Measurements from ENCODE around the gene SLC6A11. TPM values are rescaled to one million over a fixed set of nuclear protein-coding genes. Genes with fewer than 3 reads are reported as not detected.

The SLC6A11 gene
- total and polyA plus RNA-seq, 2 donors (not counting 3 experiments of a cell fraction or from before 2014, with no cell fraction given), result not detected

GRCh38 chr3:10775259-10775658 is 40.8 kb upstream of the SLC6A11 start:
- H3K9me1 ChIP-seq (replicated peaks; ENCODE audit: control insufficient read depth, extremely low read depth, insufficient read depth, low read length), result no peaks in the 10 kb centered on the region
- no peak for DNase-seq (ENCODE audit: low read depth, low spot score)
- no peaks in the 10 kb centered on the region for H3K79me2 ChIP-seq (ENCODE audit: control insufficient read depth, insufficient read depth, low read length)
- no peaks in the 10 kb centered on the region for H3K36me3 ChIP-seq (ENCODE audit: control insufficient read depth in 2 of 2, extremely low read depth in 1 of 2, insufficient read depth in 2 of 2, low read length in 2 of 2)
- no peak overlapping the region for H3K9ac ChIP-seq (replicated peaks; ENCODE audit: extremely low read depth, insufficient read depth, low read length)
- dilution Hi-C loops (cut with MboI; ENCODE audit: extremely low pct_ligation_motif_present, low sequenced_read_pairs) (no loop called here), intact Hi-C loops (cut with micrococcal nuclease) (no loop called here)
- H4K20me1 ChIP-seq (replicated peaks; ENCODE audit: control insufficient read depth, extremely low read depth, insufficient read depth, low read length), result no peaks in the 10 kb centered on the region
- ChIA-PET POLR2A (no interaction called here), CTCF (no interaction called here)
- no TSS peak for BruUV-seq (replicated peaks)
- H3K9me3 ChIP-seq (replicated peaks; ENCODE audit: control insufficient read depth, insufficient read depth, low read length), result no peaks in the 10 kb centered on the region
- FAIRE-seq, result no peak
- no peak overlapping the region for H3K27ac ChIP-seq (ENCODE audit: insufficient read depth, low read depth, low read length)
- H2AFZ ChIP-seq (ENCODE audit: low read depth, low read length), result no peak overlapping the region
- no peak overlapping the region for H3K4me3 ChIP-seq (replicated peaks in 1 of 3; ENCODE audit: insufficient read depth in 1 of 3, low read depth in 1 of 3, low read length in 3 of 3)
- no peaks in the 10 kb centered on the region for H3K4me1 ChIP-seq (ENCODE audit: control insufficient read depth, extremely low read depth, insufficient read depth, low read length)
- H3K27me3 ChIP-seq (ENCODE audit: control insufficient read depth in 2 of 2, insufficient read depth in 2 of 2, low read length in 2 of 2), result no peaks in the 10 kb centered on the region
- TF ChIP-seq JUN (IDR thresholded peaks at IDR 0.05; ENCODE audit: borderline replicate concordance, insufficient read depth, insufficient read length, low read depth), result no peak
- no peak for TF ChIP-seq MAX (IDR thresholded peaks at IDR 0.05; ENCODE audit: insufficient read depth, insufficient read length)
- no peak for TF ChIP-seq POLR2A (IDR thresholded peaks at IDR 0.05; ENCODE audit: low read depth, low read length)
- no peak for TF ChIP-seq EZH2 (IDR thresholded peaks at IDR 0.05; ENCODE audit: borderline replicate concordance, low read depth, low read length, severe bottlenecking)
- no peak overlapping the region for H3K4me2 ChIP-seq (ENCODE audit: insufficient read depth, low read length)

DNA sequence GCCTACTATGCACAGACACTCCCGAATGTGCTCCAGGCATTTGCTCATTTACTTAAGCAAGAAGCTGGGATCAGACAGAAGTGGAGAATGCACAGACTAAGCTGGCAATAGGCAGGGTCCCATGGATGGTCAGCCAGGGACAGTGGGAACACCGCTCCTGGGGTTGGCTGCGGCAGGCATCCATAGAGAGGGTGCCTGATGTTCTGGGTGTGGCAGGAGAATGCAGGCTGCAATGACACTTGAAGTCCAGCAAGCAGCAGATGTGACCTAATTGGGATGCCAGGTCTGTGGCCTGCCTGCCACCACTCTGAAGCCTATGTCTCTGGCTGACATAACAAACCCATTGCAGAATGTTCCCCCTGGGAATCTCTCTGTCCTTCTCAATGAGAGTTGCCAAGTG is 40.2 kb upstream of the SLC6A11 start:
- no TSS peak for BruUV-seq (replicated peaks)
- H3K9me1 ChIP-seq (replicated peaks; ENCODE audit: control insufficient read depth, extremely low read depth, insufficient read depth, low read length), result no peaks in the 10 kb centered on the region
- intact Hi-C loops (cut with micrococcal nuclease) (no loop called here), dilution Hi-C loops (cut with MboI; ENCODE audit: extremely low pct_ligation_motif_present, low sequenced_read_pairs) (no loop called here)
- FAIRE-seq (no peak), DNase-seq (ENCODE audit: low read depth, low spot score) (no peak)
- H3K27me3 ChIP-seq (ENCODE audit: control insufficient read depth in 2 of 2, insufficient read depth in 2 of 2, low read length in 2 of 2), result no peaks in the 10 kb centered on the region
- no peak overlapping the region for H3K27ac ChIP-seq (ENCODE audit: insufficient read depth, low read depth, low read length)
- no peak overlapping the region for H2AFZ ChIP-seq (ENCODE audit: low read depth, low read length)
- no peak overlapping the region for H3K4me2 ChIP-seq (ENCODE audit: insufficient read depth, low read length)
- H3K4me1 ChIP-seq (ENCODE audit: control insufficient read depth, extremely low read depth, insufficient read depth, low read length), result no peaks in the 10 kb centered on the region
- H3K79me2 ChIP-seq (ENCODE audit: control insufficient read depth, insufficient read depth, low read length), result no peaks in the 10 kb centered on the region
- H4K20me1 ChIP-seq (replicated peaks; ENCODE audit: control insufficient read depth, extremely low read depth, insufficient read depth, low read length), result no peaks in the 10 kb centered on the region
- H3K9ac ChIP-seq (replicated peaks; ENCODE audit: extremely low read depth, insufficient read depth, low read length), result no peak overlapping the region
- H3K4me3 ChIP-seq (replicated peaks in 1 of 3; ENCODE audit: insufficient read depth in 1 of 3, low read depth in 1 of 3, low read length in 3 of 3), result no peak overlapping the region
- no peaks in the 10 kb centered on the region for H3K9me3 ChIP-seq (replicated peaks; ENCODE audit: control insufficient read depth, insufficient read depth, low read length)
- H3K36me3 ChIP-seq (ENCODE audit: control insufficient read depth in 2 of 2, extremely low read depth in 1 of 2, insufficient read depth in 2 of 2, low read length in 2 of 2), result no peaks in the 10 kb centered on the region
- ChIA-PET CTCF (no interaction called here), POLR2A (no interaction called here)
- TF ChIP-seq POLR2AphosphoS5 (IDR thresholded peaks at IDR 0.05; ENCODE audit: insufficient read depth, low read depth, low read length), result no peak
- no peak for TF ChIP-seq MYC (IDR thresholded peaks at IDR 0.05; ENCODE audit: low read depth, low read length)
- no peak for TF ChIP-seq FOS (IDR thresholded peaks at IDR 0.05; ENCODE audit: borderline replicate concordance, insufficient read depth, low read length)
- TF ChIP-seq EZH2 (IDR thresholded peaks at IDR 0.05; ENCODE audit: borderline replicate concordance, low read depth, low read length, severe bottlenecking), result no peak
